ENCODE data around the gene NRDE2.

- TF ChIP-seq CTCF (IDR thresholded peaks at IDR 0.05), result no peak
- no peak for TF ChIP-seq POLR2AphosphoS5 (IDR thresholded peaks at IDR 0.05; ENCODE audit: low read depth, low read length)
- no peak for TF ChIP-seq SIN3A (IDR thresholded peaks at IDR 0.05; ENCODE audit: borderline replicate concordance, insufficient read depth, low read depth, low read length)
Observed at GRCh38 chr14:90272523-90272922, 59.2 kb downstream of the NRDE2 start.
